Measurements from ENCODE around the gene YTHDF2.
"Not testable (repeated sequence)": the region's sequence is repeated elsewhere in the genome, so short reads cannot be mapped to it uniquely, and the experiment has no call there.

YTHDF2 gene

DNA sequence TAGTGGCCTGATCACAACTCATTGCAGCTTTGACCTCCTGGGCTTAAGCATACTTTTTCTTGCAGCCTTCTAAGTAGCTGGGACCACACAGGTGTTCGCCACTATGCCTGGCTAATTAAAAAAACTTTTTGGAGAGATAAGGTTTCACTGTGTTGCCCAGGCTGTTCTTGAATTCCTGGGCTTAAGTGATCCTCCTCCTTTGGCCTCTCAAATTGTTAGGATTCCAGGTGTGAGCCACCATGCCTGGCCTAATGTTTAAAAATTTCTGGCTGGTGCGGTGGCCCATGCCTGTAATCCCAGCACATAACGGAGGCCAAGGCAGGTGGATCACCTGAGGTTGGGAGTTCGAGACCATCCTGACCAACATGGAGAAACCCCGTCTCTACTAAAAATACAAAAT is 24.4 kb downstream of the YTHDF2 start:
- DNase-seq: no peak

DNA sequence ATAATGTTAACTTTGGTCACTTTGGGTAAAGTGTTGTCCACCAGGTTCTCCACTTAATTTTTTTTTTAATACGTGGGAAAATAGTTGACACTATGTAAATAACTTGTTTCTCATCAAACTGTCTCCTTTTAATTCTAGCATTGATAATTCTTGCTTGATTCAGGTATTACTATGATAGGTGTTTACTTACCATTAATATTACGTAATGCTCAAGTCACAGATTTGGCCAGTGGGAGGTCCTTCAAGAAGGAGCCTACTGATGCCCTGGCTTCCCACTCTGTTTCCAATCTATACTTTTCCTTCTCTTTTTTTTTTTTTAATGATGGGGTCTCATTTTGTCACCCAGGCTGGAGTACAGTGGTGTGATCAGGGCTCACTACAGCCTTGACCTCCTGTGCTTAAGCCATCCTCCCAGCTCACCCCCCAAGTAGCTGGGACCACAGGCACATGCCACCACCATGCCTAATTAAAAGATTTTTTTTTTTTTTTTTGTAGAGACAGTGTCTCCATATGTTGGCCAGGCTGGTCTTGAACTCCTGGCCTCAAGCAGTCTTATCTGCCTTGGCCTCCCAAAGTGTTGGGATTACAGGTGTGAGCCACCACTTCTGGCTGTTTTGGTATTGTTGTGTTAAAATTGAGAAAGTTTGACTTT is 29.9 kb downstream of the YTHDF2 start:
- no peak for DNase-seq

DNA sequence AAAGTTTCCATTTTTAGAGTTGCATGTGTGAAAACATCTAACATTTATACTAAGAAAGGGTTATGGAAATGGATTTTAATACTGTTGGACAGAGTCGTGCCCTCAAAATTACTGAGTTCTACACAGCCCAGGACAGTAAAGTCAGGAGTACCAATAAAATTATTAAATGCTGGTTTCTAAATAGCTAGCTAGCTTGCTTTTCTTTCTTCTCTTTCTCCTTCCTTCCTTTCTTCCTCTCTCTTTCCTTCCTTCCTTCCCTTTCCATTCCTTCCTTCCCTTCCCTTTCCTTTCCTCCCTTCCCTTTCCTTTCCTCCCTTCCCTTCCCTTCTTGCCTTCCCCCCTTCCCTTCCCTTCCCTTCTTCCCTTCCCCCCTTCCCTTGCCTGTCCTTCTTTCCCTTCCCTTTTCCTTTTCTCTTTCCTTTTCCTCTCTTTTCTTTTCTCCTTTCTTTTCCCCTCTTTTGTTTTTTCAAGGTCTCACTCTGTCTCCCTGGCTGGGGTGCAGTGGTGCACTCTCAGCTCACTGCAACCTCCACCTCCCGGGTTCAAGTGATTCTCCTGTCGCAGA is 33.9 kb downstream of the YTHDF2 start:
- no peak for DNase-seq

DNA sequence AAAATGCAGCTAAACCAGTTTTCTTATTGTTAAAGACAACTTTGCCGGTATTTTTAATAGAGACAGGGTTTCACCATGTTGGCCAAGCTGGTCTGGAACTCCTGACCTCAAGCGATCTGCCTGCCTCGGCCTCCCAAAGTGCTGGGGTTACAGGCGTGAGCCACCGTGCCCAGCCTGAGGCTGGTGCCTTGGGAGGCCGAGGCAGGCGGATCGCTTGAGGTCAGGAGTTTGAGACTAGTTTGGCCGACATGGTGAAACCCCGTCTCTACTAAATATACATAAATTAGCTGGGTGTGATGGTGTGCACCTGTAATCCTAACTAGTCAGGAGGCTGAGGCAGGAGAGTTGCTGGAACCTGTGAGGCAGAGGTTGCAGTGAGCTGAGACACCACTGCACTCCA is 35.2 kb downstream of the YTHDF2 start:
- DNase-seq: not testable (repeated sequence)

DNA sequence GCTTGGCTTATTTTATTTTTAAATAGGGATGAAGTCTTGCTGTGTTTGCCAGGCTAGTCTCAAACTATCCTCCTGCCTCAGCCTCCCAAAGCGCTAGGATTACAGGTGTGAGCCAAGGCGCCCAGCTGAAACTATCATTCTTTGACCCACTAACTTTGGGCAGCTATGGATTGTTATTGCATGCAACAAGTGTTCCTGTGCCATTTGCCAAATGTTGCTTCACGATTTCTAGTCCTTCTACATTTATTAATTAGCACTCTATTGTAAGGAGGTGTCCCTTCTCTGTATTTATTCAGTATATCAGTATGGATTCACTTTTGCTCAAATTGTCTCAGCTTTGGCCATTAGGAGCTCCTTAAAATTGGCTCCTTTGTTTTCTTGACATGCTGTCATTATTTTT is 36.4 kb downstream of the YTHDF2 start:
- no peak for DNase-seq

DNA sequence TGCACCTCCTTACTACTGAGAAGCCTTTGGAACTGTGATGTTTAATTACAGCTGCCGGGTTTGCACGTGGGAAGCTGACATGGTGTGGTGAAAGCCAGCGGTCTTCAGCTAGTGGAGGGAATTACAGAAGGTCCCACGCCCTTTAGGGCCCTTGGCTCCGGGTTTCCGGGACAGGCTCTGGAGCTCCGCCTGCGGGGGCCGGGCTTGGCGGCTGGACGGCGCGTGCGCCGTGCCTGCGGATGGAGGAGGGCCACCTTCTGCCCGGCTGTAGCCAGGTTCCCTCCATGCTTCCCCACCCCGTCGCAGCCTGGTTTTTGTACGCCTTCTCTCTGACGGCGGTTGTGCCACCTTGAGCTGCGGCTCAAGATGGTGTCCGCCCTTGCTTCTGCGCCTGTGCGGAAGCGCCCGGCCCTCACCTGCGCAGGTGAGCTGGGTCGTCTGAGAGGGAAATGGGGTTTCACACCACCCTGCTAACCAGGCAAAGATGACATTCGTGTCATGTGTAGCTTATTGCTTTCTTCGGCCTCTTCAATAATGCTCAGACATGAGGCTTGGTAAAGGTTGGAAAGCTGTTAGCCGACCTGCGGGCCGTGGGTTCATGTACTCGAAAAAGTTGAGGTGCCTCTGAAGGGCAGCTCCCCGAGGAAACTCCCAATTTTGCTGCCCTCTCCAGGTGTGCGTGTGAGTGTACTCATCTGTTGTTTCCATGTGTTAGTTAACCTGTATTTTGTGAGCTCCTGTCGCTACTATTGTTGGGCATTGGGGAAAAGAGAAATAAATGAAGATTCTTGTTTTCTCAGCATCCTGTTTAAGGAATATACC is 38.6 kb downstream of the YTHDF2 start:
- DNase-seq: peak; percentile 59 to 75

DNA sequence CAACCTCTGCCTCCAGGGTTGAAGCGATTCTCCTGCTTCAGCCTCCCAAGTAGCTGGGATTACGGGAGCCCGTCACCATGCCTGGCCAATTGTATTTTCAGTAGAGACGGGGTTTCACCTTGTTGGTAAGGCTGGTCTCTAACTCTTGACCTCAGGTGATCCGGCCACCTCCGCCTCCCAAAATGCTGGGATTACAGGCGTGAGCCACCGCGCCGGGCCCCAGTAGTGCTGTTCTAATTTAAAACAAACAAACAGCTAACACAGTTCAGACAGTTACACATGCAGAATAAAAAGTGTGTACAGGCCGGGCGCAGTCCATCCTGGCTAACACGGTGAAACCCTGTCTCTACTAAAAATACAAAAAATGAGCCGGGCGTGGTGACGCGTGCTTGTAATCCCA is 39.6 kb downstream of the YTHDF2 start:
- no peak for DNase-seq

DNA sequence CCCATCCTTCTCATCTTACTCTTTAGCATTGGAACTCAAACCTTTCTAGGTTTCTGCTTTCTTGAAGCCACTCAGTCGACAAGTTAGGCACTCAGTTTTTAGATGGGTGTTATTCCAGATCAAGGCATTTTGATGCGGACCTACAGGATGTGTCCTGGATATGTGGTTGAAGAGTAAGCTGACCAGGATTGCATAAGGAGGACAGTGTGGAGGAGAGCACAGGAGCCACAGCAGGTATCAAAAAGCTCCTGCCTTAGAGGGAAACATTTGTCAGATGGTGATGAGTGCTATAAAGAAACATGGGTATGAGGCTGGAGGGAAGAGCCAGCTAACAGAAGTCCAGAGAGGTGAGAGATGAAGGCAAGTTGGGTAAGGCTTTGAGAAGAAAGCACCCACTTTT is 41.3 kb downstream of the YTHDF2 start:
- no peak for DNase-seq

DNA sequence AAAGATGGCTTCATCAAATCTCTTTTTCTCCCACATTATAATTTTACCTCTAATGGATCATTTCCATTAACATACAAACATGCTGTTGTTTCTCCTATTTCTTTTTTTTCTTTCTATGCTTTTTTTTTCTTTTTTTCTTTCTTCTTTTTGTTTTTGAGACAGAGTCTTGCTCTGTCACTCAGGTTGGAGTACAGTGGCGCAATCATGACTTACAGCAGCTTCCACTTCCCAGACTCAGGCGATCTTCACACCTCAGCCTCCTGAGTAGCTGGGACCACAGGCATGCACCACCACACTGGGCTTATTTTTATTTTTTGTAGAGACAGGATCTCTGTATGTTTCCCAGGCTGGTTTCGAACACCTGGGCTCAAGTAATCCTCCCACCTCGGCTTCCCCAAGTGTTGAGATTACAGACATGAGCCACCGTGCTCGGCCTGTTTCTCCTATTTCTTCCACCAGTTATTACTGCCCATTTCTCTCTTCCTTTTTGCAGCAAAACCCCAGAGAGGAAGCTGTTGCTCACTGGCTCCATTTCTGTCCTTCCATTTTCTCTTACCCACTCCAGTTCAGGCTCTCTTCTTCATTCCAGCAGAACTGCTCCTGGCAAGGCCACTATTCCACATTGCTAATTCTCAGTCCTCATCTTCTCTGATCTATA is 43.1 kb downstream of the YTHDF2 start:
- DNase-seq: no peak

DNA sequence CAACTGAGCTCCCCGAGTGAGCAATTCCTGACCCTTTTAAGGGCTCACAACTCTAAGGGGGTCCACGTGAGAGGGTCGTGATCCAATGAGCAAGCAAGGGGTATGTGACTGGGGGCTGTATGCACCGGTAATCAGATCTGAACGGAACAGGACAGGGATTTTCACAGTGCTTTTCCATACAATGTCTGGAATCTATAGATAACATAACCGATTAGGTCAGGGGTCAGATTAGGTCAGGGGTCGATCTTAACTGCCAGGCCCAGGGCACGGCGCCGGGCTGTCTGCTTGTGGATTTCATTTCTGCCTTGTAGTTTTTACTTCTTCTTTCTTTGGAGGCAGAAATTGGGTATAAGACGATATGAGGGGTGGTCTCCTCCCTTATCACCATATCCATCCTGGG is 44.6 kb downstream of the YTHDF2 start:
- DNase-seq: no peak

DNA sequence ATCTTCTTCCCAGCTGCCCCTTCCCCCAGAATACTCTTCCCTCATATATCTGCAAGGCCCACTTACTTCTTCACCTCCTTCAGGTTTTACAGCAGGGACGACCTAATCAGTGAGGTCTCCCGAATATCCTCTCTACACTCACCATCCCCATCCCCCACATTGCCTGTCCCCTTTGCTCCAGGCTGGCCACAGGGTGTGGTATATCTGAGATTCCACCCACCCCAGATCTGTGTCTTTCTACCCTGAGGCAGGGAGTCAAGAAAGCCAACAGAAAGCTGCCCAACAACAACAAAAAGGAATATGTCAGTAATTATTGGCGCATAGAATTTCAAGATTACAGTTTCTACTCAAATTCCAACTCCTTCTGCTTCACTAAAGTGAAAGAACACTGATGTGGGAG is 45.3 kb downstream of the YTHDF2 start:
- DNase-seq: no peak

DNA sequence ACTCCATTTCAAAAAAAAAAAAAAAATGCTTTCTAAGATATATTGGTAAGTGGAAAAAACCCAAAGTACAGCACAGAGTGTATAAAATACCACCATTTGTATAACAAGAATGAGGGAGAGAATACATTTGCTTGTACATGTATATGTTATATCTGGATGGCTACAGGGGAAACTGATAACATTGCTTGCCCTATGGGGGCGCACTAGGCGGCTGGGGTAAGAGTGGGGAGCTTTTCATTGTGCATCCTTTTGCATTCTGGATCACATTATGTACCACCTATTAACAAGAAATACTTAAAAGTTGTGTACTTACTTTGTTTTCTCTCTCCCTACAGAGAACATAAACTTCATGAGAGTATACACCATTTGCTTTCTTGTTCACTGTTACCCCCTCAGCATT is 46.6 kb downstream of the YTHDF2 start:
- DNase-seq: no peak

DNA sequence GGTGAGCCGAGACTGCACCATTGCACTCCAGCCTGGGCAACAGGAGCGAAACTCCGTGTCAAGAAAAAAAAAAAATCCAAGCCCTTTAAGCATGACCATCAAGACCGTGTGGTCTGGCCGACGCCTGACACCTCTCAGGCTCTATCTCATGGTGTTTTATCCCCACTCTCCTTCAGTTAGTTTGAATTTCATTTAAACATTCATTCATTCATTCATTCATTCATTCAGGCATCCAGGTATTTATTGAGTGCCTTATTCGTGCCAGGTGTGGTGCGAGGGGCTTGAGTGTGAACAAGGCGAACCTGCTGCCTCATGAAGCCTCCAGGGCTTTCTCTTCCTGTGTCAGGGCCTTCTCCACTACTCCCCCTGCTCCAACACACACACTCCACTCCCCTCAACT is 52.7 kb downstream of the YTHDF2 start:
- no peak for DNase-seq

DNA sequence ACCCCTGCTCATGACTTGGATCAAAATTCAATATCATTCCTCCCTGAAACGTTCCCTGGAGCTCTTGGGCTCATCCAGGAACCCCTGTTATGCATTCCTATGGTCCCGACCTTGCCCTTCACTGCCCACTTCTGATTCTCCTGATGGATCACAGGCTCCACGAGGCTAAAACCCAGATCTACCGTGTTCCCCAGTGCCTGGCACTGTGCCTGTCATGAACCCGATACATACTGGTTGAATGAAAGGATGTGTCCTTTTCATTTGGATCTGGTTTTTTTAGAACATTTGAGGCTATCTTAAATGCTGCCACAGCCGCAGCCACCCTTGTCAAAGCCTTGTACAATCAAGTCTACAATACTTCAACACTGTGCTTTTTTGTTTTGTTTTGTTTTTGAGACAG is 53.1 kb downstream of the YTHDF2 start:
- DNase-seq: no peak

DNA sequence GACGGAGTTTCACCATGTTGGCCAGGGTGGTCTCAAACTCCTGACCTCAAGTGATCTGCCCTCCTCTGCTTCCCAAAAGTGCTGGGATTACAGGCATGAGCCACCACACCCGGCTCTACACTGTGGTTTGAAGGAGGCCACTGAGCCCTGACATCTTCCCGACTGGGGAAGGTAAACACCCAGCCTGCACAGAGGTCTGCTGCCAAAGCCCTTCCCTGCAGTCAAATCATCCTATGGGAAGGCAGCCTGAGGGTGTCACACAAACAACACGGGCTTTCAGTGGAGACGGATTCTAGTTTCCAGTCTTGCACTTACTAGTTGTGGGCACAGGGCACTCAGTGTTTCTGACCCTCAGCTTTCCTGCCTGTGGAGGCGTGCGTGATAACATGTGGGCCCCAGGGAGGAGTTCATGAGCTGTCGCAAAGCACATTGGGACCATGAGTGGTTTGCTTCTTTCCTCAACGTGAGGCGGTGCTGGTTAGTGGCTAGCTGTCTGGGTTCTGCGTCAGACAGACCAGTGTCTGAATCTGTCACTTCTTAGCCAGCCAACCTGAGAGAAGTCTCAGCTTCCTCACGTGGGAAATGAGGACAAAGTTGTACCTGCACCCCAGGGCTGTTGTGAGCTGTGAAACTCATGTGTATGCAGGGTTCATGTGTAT is 53.8 kb downstream of the YTHDF2 start:
- no peak for DNase-seq

DNA sequence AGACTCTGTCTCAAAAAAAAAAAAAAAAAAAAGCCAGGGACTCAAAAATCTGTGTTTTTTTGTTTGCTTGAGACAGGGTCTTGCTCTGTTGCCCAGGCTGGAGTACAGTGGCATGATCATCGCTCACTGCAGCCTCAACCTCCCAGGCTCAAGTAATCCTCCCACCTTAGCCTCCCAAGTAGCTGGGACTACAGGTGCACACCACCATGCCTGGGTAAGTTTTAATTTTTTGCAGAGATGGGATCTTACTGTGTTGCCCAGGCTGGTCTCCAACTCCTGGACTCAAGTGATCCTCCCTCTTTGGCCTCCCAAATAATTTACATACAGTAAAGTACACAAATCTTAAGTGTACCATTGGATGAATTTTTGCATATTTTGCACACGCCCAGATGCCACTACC is 55.2 kb downstream of the YTHDF2 start:
- DNase-seq: not testable (repeated sequence)

DNA sequence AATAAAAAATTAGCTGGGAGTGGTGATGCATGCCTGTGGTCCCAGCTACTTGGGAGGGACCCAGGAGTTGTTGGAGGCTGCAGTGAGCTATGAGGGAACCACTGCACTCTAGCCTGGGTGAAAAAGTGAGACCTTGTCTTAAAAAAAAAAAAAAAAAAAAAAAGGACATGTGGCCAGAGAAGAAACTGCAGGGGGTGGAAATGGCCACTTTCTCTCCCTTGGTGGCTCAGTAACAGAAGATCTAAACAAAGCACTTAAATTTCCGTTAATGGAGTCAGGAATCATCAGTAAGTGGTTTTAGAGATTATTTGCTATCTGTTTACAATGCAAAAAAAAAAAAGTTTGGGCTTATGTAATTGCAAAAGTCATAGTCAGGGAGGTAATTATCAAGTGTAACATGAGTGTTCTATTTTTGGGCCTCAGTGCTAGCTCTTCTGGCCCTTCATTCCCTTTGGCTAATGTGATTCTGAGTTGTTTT is 55.9 kb downstream of the YTHDF2 start:
- DNase-seq: no peak

DNA sequence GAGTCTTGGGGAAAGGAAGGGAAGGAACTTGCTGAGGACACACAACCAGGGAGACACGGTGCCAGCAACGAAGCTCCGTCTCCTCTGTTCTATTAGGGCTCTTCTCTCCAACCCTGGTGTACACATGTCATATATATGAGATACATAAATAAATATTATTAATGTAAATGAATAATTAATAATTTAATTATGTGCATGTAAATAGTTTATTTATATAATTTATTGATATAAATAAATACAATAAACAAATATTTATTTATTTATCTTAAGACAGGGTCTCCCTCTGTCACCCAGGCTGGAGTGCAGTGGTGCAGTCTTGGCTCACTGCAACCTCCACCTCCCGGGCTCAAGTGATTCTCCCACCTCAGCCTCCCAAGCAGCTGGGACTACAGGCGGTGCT is 57.8 kb downstream of the YTHDF2 start:
- DNase-seq: not testable (repeated sequence)

DNA sequence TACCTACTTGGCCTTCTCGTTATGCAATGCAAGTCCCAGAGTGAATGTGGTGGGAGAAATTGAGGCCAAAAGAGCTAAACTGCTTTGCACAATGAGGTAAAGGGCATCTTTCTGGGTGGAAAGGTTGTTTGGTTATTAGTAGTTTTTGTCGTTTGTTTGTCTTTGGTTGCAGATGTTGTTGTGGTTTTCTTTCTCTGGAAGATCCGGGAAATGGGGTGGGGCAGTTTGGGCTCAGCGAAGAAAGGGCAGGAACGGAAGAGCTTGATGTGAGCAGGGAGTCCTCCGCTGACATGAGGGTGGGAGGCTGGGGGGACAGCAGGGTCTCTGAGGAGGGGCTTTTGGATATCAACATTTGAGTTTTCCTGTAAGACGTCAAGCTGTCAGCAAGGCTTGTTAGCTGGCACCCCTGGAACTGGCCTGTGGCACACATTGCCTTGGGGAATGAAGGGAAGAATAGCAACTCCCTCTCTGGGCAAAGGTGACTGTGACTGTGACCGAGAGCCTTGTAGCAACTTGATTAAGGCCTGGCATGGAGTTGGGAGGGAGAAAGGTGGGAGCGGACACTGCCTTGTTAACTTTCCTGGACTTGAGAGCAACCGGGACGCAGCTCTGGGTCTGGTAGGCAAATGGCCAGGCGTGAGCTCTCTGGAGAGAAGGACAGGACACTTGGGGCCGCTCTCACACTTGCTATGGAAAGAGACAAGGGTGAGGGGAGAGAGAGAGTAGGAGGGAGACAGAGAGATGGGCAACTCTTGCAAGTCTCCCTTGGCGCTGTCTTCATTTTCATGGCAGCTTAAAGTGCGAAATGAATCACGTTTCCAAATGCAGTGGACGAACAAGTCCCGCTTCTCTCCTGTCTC is 59.8 kb downstream of the YTHDF2 start:
- DNase-seq: no peak

DNA sequence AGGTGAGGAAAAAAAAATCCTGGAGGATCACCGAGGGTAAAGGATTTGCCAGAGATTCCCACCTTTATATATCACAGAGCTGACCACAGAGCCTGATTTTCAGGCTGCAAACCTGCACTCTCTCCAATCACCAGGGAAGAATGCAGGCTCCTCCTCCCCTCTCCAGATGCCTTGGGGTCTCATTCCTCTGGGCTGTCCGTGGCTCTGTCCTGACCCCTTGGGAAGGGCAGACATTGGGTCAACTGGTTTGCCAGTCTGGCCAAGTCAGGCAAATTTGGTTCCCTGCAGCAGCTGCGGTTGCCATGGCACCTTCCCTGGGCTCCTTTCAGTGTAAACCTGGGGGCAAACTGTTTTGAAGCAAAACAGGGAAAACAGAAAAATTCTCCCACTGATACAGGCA is 63.6 kb downstream of the YTHDF2 start:
- no peak for DNase-seq

DNA sequence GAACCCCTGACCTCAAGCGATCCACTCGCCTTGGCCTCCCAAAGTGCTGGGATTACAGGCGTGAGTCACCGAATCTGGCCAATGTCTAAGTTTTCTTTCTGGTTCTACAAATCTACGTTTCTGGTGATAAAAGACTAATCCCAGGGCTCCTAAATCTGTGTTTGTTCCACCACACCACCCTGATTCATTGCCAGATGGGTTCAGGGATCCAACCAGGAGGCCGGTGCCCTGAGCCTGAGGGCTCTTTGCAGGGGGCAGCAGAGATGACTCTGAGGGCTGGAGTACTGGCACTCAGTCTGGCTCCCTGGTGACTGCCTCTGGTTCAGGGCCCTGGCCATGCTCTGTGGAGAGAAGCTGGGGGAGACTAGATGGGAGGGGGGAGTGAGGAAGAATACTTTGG is 64.7 kb downstream of the YTHDF2 start:
- DNase-seq: no peak

DNA sequence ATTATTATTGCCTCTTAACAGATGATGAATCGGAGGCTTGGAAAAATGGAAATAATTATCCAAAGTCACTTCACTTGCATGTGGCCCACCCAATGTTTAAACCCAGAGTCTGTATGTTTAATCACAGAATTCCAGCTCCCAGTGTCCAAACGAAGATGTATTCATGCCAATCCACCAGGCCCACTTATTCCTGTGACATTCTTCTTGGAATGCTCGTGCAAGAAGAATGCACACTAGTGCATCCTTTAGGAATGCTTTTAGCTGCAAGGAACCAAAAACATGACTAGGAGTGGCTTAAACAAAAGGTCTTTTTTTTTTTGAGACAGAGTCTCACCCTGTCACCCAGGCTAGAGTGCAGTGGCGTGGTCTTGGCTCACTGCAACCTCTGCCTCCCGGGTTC is 66.3 kb downstream of the YTHDF2 start:
- no peak for DNase-seq
